ENCODE results near the gene SETD4. TPM values are rescaled to one million over a fixed set of nuclear protein-coding genes. Genes with fewer than 3 reads are reported as not detected.

SETD4 gene
- total and polyA plus RNA-seq, 2 of the 8 experiments (the other 6 are each of a cell fraction or from before 2014, with no cell fraction given), result 20.1 to 46.6 TPM

DNA sequence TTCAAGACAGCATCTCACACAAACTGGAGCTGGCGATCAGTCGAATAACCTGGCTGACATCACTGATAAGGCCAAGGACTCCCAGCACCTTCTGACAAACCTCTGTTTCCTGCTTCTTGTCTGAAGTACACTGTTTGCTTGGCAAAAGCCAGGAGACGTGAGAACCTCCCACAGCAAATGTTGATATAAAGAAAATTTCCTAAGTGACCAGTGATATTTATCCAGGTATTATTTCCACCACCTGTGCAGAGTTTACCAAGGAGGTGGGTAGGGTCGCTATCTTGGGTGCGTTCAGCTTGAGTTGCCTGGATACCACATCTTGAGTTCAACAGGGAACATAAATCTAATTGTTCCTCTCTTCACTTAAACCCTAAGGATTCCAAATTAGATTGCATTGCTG is 72.9 kb downstream of the SETD4 start:
- Histone ChIP-seq H3K56ac (replicated peaks; ENCODE audit: insufficient read length, low read depth, low read length) (no peak overlapping the region), H4K5ac (ENCODE audit: insufficient read length, low read depth, low read length) (no peak overlapping the region), H3K4me2 (ENCODE audit: insufficient read depth in 1 of 2, low read depth in 2 of 2, low read length in 2 of 2) (no peak overlapping the region), H2AK5ac (ENCODE audit: low read depth, low read length) (no peak overlapping the region), H3K9me3 (ENCODE audit: insufficient read depth in 2 of 2, low read depth in 1 of 2, low read length in 1 of 2) (no peaks in the 10 kb centered on the region), H2AFZ (ENCODE audit: low read length) (no peak overlapping the region), H2BK5ac (ENCODE audit: low read depth, low read length) (no peak overlapping the region), H3K23me2 (ENCODE audit: low read depth, low read length) (no peaks in the 10 kb centered on the region), H4K91ac (replicated peaks; ENCODE audit: insufficient read length, low read length) (no peak overlapping the region), H3K27ac (ENCODE audit: low read depth, low read length) (no peak overlapping the region), H3K4ac (replicated peaks; ENCODE audit: insufficient read length, low read depth, low read length) (no peak overlapping the region), H3K4me1 (replicated peaks in 1 of 4; ENCODE audit: control insufficient read depth in 3 of 4, insufficient read depth in 4 of 4, low read length in 3 of 4) (no peaks in the 10 kb centered on the region), H4K8ac (ENCODE audit: extremely low read depth, insufficient read depth, low read length) (no peak overlapping the region), H3K79me2 (ENCODE audit: control insufficient read depth in 1 of 2, insufficient read depth in 2 of 2, low read length in 2 of 2) (no peaks in the 10 kb centered on the region), H3K23ac (ENCODE audit: insufficient read length) (no peak overlapping the region), H4K20me1 (replicated peaks in 1 of 2; ENCODE audit: control insufficient read depth in 1 of 2, insufficient read depth in 2 of 2, low read length in 2 of 2) (no peaks in the 10 kb centered on the region), H3K27me3 (replicated peaks in 1 of 4; ENCODE audit: control insufficient read depth in 3 of 4, extremely low read depth in 1 of 4, insufficient read depth in 3 of 4, low read length in 3 of 4) (no peaks in the 10 kb centered on the region), H3K79me1 (ENCODE audit: low read depth, low read length) (no peaks in the 10 kb centered on the region), H2BK120ac (replicated peaks; ENCODE audit: low read depth, low read length) (no peak overlapping the region), H3K36me3 (ENCODE audit: control insufficient read depth in 2 of 4, insufficient read depth in 4 of 4, low read length in 3 of 4) (no peaks in the 10 kb centered on the region), H2BK20ac (ENCODE audit: low read length) (no peak overlapping the region), H3K9ac (replicated peaks in 1 of 4; ENCODE audit: extremely low read depth in 1 of 4, low read depth in 3 of 4, low read length in 3 of 4) (no peak overlapping the region), H3K4me3 (ENCODE audit: extremely low read depth in 1 of 4, insufficient read depth in 2 of 4, low read depth in 3 of 4, low read length in 4 of 4) (no peak overlapping the region), H3K18ac (ENCODE audit: extremely low read depth, low read length) (no peak overlapping the region), H2BK12ac (ENCODE audit: low read depth, low read length) (no peak overlapping the region), H2BK15ac (ENCODE audit: low read length) (no peak overlapping the region), H3K14ac (ENCODE audit: insufficient read length) (no peak overlapping the region)
- POLR2A ChIA-PET (ENCODE audit: partially characterized antibody), result interaction anchor here (0.6 kb wide), 1 partner anchor 81 kb away, joined by 3 read pairs; no protein-coding TSS in a partner anchor
- CTCF ChIA-PET (ENCODE audit: partially characterized antibody), result interaction anchor here (1.2 kb wide), 1 partner anchor 22 kb away, joined by 4 read pairs; no protein-coding TSS in a partner anchor
- no peak for FAIRE-seq
- TF ChIP-seq KDM4A (IDR thresholded peaks at IDR 0.05; ENCODE audit: low read depth, low read length, severe bottlenecking) (no peak), JUND (IDR thresholded peaks at IDR 0.05; ENCODE audit: low read length) (no peak), ASH2L (IDR thresholded peaks at IDR 0.05; ENCODE audit: low read length) (no peak), CHD2 (IDR thresholded peaks at IDR 0.05; ENCODE audit: low read length) (no peak), SP2 (IDR thresholded peaks at IDR 0.05; ENCODE audit: low read length) (no peak), CBX8 (IDR thresholded peaks at IDR 0.05; ENCODE audit: borderline replicate concordance, low read depth, low read length) (no peak)
- WGBS, 2 experiments (ENCODE audit: extremely low coverage in 1 of 2, insufficient coverage in 1 of 2, insufficient read length in 1 of 2, insufficient replicate concordance in 2 of 2, low coverage in 1 of 2, low lambda C conversion rate in 2 of 2, missing lambda C conversion rate in 1 of 2), result 88% methylated on average over 5 of the region's 5 CpGs; no CpG with 5 or more reads in 1 of the 2 experiments
- DNase-seq (ENCODE audit: low read depth in 1 of 2, low spot score in 2 of 2), result no peak
